Stimulated activated CD8-positive, alpha-beta memory T cell treated with anti-CD3 and anti-CD28 coated beads, Interleukin-7, amount 100 ng/mL, for 48 hours (primary cell): ENCODE results near the gene MGAT4C.
"Not testable (repeated sequence)": the region's sequence is repeated elsewhere in the genome, so short reads cannot be mapped to it uniquely, and the experiment has no call there.

Experiments used
- DNase-seq, 2 donors: peaks; one replicate each; pipeline ENCODE4 v3.0.0-alpha.2; 2020; ENCODE audit warnings: low read depth in 1 of 2; ENCODE audit errors: extremely low read depth in 1 of 2

The MGAT4C gene

DNA sequence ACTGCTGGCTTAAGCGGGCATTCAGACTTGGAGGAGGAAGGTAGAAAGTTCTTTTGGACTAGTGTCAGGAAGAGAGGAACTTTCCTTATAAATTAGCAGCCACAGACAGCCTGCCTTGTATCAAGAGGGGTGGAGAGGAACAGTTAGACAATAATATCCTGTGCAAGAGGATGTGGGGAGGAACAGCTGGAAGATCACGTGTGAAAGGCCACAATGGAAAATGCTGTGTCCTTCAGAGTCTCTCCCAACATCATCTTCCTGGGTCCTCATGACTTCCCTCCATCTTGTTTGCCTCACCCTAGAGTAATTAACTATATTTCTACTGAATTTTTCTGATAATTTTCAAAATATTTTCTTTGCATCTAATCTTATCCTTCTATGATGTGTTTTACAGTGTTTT is 117.4 kb downstream of the MGAT4C start:
- no peak for DNase-seq

GRCh38 chr12:86137936-86138335 is 118.3 kb downstream of the MGAT4C start:
- no peak for DNase-seq

GRCh38 chr12:86134561-86134960 is 121.6 kb downstream of the MGAT4C start:
- DNase-seq = no peak

- not testable (repeated sequence) for DNase-seq
Observed at GRCh38 chr12:86126900-86127299, 129.3 kb downstream of the MGAT4C start.

DNA sequence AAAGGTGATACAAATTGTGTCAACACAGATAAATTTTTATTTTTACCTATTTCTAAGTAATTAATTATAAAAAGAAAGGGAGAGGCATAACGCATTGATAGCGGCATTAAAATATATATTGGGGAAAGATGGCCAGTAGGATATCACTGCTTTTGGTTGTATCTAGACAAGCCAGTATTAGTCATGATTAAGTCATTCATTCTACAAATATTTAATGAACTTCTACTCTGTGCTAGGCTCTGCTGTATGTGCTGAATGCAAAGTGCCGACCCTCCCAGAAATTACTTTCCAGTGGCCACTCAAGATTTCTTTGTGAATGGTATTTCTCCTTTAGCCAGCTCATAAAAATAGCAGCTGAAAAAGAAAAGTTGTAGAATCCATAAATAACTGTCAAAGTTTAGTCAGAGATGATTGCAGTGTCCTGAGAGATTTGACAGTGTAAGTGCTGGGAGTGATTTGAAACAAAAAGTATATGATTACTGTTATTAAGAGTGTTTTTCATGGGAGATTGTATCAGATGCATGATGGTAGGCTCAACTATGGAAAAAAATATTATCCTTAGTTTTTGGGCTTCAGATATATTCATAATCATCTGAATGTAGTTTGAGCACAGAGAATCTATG is 133.2 kb downstream of the MGAT4C start:
- no peak for DNase-seq

GRCh38 chr12:86118161-86118560 is 138.0 kb downstream of the MGAT4C start:
- DNase-seq = no peak

- no peak for DNase-seq
Observed at GRCh38 chr12:86117711-86118110, 138.5 kb downstream of the MGAT4C start.

GRCh38 chr12:86104087-86104486 is 152.1 kb downstream of the MGAT4C start:
- no peak for DNase-seq

- no peak for DNase-seq
Observed at GRCh38 chr12:86097161-86097560, 159.0 kb downstream of the MGAT4C start.

DNA sequence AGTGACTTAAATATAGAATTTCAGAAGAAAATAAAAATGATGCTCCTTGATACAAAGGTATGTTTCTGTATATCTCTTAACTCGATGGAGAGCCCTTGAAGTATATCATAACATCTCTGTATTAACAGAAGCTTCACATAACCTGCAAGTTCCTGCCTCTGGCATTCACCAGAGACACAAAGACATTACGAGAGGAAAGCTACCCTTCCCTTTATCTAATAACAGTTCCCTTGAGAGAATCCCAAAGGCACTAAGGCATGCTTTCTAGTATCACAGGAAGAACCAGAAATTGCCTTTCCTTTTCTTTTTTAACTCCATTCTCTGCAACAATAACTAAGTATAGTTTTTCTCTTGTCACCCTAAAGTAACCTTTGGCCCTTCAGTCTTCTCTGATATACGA is 164.5 kb downstream of the MGAT4C start:
- no peak for DNase-seq

- DNase-seq = no peak
Observed at GRCh38 chr12:86081843-86082242, 174.3 kb downstream of the MGAT4C start.

- not testable (repeated sequence) for DNase-seq
Observed at GRCh38 chr12:86059052-86059451, 197.1 kb downstream of the MGAT4C start.

- DNase-seq = no peak
Observed at GRCh38 chr12:86057092-86057845, 198.9 kb downstream of the MGAT4C start.

- DNase-seq = no peak
Observed at GRCh38 chr12:86052921-86053320, 203.3 kb downstream of the MGAT4C start.

DNA sequence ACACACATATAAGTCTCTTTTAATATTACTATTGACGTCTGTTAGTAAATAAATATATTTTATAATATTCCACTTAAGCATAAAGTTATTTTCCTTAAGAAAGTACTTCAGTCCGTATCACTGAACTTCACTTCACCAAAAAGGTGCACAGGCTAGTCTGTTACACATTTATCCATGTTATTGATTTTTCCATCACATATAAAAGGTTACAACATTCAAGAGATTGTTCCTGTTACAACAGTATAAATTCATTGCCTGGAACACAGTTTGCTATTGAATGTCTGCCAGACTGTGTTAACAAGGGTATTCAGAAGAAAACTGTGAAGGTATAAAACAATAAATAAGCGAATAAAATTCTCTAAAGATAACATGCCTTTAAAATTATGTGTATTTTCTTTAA is 206.2 kb downstream of the MGAT4C start:
- DNase-seq = no peak

DNA sequence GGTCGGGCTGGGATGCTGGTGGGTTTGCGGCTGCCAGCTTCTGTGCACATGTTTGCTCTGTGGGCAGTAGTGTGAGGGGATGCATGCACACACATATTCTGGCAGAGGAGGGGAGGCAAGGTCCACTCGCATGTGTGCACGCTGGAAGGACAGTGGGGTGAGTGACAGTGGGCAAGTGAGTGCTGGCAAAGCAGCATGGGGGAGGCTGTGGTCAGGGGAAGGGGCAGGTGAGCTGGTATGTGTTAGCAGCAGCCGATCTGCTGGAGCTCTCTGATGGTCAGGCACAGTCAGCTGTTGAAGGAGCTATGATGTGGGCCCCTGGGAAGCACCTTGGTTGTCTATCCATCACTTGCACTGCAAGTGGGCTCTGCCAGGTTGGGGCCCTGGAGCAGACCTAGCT is 211.8 kb downstream of the MGAT4C start:
- no peak for DNase-seq

DNA sequence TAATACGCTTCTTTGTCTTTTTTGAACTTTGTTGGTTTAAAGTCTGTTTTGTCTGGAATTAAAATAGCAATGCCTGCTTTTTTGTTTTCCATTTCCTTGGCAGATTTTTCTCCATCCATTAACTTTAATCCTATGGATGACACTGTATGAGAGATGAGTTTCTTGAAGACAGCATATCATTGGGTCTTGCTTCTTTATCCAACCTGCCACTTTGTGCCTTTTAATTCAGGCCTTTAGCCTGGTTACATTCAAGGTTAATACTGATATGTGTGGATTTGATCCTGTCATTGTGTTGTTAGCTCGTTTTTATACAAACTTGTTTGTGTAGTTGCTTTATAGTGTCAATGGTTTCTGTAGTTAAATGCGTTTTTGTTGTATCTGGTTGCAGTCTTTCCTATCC is 214.1 kb downstream of the MGAT4C start:
- no peak for DNase-seq

- no peak for DNase-seq
Observed at GRCh38 chr12:86018361-86018760, 237.8 kb downstream of the MGAT4C start.

GRCh38 chr12:86015026-86015425 is 241.2 kb downstream of the MGAT4C start:
- no peak for DNase-seq

DNA sequence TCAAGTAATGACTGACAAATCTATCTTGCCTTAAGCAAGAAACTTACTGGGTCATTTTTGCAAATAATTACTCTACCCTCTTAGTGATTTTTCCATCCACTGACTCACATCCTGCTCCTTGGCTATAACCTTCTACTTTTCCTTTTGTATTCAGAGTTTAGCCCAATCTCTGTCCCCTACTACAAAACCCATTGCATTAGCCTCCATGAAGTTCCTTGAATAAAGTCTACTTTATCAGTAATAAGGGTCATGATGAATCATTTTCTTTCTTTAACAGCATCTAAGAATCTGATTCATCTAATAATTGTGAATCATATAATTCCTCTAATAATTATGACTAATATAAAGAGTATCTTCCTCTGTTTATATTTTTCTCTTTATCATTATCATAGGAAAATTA is 249.5 kb downstream of the MGAT4C start:
- DNase-seq = no peak

GRCh38 chr12:85998074-85998473 is 258.1 kb downstream of the MGAT4C start:
- DNase-seq = no peak

GRCh38 chr12:85996280-85996679 is 259.9 kb downstream of the MGAT4C start:
- DNase-seq = no peak

DNA sequence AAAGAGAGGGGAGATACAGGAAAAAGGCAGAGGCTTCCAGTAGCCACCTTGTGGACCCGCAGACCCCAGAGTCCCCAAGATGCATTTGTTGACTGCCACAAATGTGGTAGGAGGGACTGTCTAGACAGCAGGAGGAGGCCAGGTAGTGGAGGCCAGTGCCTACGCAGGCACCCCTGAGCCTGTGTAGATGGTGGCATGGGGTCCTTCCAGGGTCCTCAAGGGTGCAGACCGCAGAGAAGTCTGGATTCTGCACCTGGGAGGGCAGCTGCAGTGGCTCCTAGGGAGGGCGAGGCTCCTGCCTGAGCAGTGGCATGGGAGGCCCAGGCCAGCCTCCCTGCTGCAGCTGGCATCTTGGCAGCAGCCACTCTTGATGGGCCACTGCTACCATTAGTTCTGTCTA is 262.4 kb downstream of the MGAT4C start:
- DNase-seq = no peak
